Osteocyte (in vitro differentiated cells): Measurements from ENCODE around the gene ALDOA. TPM values are rescaled to one million over a fixed set of nuclear protein-coding genes. Genes with fewer than 3 reads are reported as not detected.

Experiments used
- DNase-seq: peaks from one replicate; pipeline ENCODE4 v3.0.0; 2021; ENCODE audit warnings: mixed read lengths; ENCODE audit not compliant: unreplicated experiment; ENCODE audit errors: extremely low spot score
- H3K27ac Mint-ChIP-seq: one replicate; pipeline ENCODE4 v1.8.0; 2021; ENCODE audit warnings: mild to moderate bottlenecking, mixed read lengths; ENCODE audit not compliant: unreplicated experiment
- H3K27me3 Mint-ChIP-seq: one replicate; pipeline ENCODE4 v1.8.0; 2021; ENCODE audit warnings: mixed read lengths; ENCODE audit not compliant: unreplicated experiment
- H3K36me3 Mint-ChIP-seq: one replicate; pipeline ENCODE4 v1.8.0; 2021; ENCODE audit warnings: mixed read lengths; ENCODE audit not compliant: unreplicated experiment
- H3K4me1 Mint-ChIP-seq: one replicate; pipeline ENCODE4 v1.8.0; 2021; ENCODE audit warnings: mixed read lengths; ENCODE audit not compliant: unreplicated experiment
- H3K4me3 Mint-ChIP-seq: one replicate; pipeline ENCODE4 v1.8.0; 2021; ENCODE audit warnings: mild to moderate bottlenecking, moderate library complexity, mixed read lengths; ENCODE audit not compliant: unreplicated experiment
- H3K9me3 Mint-ChIP-seq: one replicate; pipeline ENCODE4 v1.8.0; 2021; ENCODE audit warnings: mixed read lengths; ENCODE audit not compliant: unreplicated experiment
- total RNA-seq: library from RNA; stranded (reverse); gene quantifications from 2 replicates; pipeline ENCODE4 v1.2.1, GENCODE V29; 2021
- TF ChIP-seq, protein P1 (sequence below): fragments of 200-600 bp; sonication (generic); IDR thresholded peaks from 2 replicates; pipeline ENCODE4 v1.5.0; 2021; ENCODE audit warnings: antibody characterized with exemption, mild to moderate bottlenecking, moderate library complexity

The ALDOA gene
- total RNA-seq, 1 donor from 2014 or later, result 765 TPM

DNA sequence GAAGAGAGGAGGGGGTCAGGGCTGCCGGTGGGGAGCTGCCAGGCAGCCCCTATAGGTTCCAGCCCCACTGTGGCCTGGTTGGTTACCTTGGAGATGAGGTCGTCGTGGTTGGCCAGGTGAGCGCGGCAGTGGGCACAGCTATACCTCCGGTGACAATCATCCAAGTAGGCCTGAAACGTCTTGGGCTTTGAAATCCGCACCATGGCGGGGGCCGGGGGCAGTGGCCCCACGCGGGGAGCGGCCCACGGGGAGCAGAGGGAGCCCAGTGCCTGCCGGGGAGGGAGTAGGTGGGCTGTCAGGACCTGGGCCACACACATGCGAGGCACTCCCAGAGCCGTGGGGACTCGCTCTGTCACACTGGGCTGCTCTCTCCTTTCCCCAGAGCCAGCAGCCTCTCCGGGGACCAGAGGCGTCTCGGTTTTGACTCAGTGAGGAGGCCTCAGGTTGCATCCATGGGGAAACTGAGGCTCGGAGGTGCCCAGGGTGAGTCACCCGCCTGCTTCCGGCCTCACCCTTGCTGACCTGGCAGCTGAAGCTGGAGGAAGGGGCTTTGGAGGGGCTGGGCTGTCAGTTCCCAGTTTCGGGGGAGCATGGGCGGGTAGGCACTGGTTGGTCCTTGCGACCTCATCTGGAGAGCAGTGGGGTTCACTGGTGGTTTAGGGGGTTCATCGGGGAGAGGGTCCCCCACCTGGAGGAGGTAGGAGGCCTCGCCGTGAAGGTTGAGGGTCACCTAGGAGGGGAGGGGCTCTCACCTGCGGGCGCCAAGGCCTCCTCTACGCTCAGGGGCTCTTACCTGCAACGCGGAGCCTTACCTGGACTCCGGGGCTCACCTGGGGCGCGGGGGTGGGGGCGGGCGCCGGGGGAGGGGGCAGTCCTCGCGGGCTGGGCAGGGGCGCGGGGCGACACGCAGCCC lies 29.9 kb downstream of the ALDOA start:
- H3K27ac Mint-ChIP-seq, result peak overlapping the region; percentile 87
- DNase-seq, result no peak
- TF ChIP-seq, protein P1, sequence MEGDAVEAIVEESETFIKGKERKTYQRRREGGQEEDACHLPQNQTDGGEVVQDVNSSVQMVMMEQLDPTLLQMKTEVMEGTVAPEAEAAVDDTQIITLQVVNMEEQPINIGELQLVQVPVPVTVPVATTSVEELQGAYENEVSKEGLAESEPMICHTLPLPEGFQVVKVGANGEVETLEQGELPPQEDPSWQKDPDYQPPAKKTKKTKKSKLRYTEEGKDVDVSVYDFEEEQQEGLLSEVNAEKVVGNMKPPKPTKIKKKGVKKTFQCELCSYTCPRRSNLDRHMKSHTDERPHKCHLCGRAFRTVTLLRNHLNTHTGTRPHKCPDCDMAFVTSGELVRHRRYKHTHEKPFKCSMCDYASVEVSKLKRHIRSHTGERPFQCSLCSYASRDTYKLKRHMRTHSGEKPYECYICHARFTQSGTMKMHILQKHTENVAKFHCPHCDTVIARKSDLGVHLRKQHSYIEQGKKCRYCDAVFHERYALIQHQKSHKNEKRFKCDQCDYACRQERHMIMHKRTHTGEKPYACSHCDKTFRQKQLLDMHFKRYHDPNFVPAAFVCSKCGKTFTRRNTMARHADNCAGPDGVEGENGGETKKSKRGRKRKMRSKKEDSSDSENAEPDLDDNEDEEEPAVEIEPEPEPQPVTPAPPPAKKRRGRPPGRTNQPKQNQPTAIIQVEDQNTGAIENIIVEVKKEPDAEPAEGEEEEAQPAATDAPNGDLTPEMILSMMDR, result no peak
- H3K4me1 Mint-ChIP-seq, result peaks cover 33% of the 10 kb centered on the region
- peaks cover 6% of the 10 kb centered on the region for H3K36me3 Mint-ChIP-seq
- peak overlapping the region; percentile 82 for H3K4me3 Mint-ChIP-seq
- peaks cover 6% of the 10 kb centered on the region for H3K9me3 Mint-ChIP-seq
- no peaks in the 10 kb centered on the region for H3K27me3 Mint-ChIP-seq

DNA sequence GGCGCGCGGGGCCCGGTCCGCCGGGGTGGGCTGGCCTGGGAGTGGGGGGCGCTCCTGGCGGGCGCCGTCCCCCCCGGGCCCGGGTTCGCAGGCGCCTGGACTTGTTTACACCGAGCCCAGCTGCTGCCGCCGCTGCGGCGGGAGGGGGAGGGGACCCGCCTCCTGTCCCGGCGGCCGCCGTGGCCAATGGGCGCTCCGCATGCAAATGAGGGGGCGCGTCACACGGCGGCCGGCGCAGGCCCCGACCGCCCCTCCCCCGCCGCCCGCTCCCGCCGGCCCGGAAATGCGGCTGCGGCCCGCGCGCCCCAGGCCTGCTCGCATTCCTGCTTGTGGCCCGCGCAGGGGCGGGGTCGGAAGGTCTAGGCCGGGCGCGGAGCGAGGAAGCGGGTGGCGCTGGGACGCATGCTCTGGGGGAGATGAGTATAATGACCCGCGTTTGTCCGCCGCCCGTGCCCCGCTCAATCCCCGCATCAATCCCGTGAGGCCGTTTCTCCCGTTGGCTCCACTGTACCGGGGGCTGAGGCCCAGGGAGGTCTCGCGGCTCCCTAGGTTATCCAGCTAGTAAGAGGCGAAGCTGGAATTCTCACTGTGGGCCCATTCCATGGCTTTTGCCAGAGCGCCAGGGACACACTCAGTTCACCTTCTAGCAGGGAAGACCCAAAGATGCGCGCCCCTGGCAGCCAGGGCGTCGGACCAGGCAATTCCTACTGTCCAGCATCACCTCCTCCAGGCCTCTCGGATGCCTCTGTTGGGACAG lies 30.7 kb downstream of the ALDOA start, which contains the start of gene YPEL3:
Gene YPEL3, minus strand, starts transcription at position 109 of the 757 bp plus-strand sequence. CDS start 731 bp downstream, outside the sequence.
- Mint-ChIP-seq H3K4me1 (peaks cover 32% of the 10 kb centered on the region), H3K9me3 (peaks cover 6% of the 10 kb centered on the region), H3K4me3 (peak within 1 kb of the TSS; percentile 82), H3K36me3 (peaks cover 6% of the 10 kb centered on the region), H3K27me3 (no peaks in the 10 kb centered on the region), H3K27ac (peak within 1 kb of the TSS; percentile 87)
- TF ChIP-seq, protein P1, result no peak
- peak; percentile 97 for DNase-seq

DNA sequence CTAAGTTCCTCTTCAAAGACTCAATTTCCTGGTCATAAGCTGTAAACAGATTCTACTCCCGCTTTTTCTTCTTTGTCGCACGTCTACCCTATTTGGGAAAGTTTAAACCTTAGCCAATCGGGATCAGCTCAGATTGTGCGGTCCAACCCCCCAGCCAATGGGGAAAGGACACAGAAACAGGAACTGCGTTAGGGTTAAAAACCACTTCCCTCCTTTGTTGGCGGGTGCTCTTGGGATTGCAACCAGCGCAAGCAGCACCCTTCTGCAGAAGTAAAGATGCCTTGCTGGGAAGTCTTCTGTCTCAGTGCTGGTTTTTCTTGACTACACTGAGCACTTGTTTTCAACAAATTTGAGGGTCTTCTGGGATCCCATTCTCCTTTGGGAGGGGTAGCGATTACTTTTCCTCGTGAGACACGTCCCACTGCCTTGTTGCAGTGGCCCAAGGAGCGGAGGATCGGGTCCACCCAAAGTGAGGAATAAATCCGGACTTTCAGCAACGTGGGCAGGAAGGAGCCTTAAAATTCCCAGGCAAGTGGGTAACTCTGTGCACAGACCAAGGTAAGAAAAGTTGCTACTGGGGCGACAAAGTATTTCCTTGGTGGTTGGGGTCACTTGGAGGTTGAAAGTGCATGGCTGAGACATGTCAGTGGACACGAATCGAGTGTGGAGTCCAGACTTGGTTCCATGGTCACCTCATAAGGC lies 31.5 kb downstream of the ALDOA start:
- Mint-ChIP-seq H3K27me3 (no peaks in the 10 kb centered on the region), H3K4me1 (peaks cover 25% of the 10 kb centered on the region), H3K36me3 (peaks cover 6% of the 10 kb centered on the region), H3K27ac (peak overlapping the region; percentile 86), H3K4me3 (peak overlapping the region; percentile 68), H3K9me3 (peaks cover 6% of the 10 kb centered on the region)
- TF ChIP-seq, protein P1, result no peak
- DNase-seq, result no peak

DNA sequence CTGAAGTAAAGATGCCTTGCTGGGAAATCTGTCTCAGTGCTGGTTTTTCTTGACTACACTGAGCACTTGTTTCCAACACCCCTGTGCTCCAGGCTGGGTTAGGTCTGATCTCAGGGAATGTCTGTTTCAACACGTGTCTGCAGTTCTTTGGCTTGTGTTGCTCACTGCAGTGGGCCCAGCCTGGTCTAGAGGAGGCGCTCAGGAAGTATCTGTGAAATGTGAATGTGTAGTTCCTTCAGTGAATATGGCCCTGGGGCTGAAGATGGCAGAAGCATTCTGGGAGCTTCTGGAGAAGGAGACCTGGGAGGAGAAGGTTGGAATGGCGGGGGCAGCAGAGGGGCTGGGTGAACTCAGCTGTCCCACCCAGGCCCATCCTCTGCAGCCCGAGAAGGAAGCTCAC lies 38.5 kb downstream of the ALDOA start:
- Mint-ChIP-seq H3K36me3 (peaks cover 14% of the 10 kb centered on the region), H3K27me3 (no peaks in the 10 kb centered on the region), H3K4me3 (no peak overlapping the region), H3K9me3 (no peaks in the 10 kb centered on the region), H3K4me1 (no peaks in the 10 kb centered on the region), H3K27ac (no peak overlapping the region)
- TF ChIP-seq, protein P1, result no peak
- no peak for DNase-seq
